CD4-positive, alpha-beta T cell (primary cell): Measurements from ENCODE around the gene EGFLAM. TPM values are rescaled to one million over a fixed set of nuclear protein-coding genes. Genes with fewer than 3 reads are reported as not detected.

Experiments
- ATAC-seq: fragments of 200-7000 bp; cut with Tn5 transposase; one replicate; pipeline ENCODE4 v1.10.0; 2022; ENCODE audit warnings: mild to moderate bottlenecking; ENCODE audit not compliant: poor library complexity
- CTCF ChIA-PET: fragments of 350-600 bp; sonication (Branson Sonifier 250); formaldehyde crosslinking; loops from one replicate; lab custom pipeline; 2021; ENCODE audit warnings: antibody characterized with exemption, inconsistent platforms; lab: Charles Lee
- POLR2A ChIA-PET: fragments of 350-600 bp; sonication (Branson Sonifier 250); formaldehyde crosslinking; loops from one replicate; lab custom pipeline; 2021; ENCODE audit warnings: antibody characterized with exemption, inconsistent platforms; lab: Charles Lee
- DNase-seq, 14 experiments: peaks; one replicate each; pipeline ENCODE4 v3.0.0-alpha.2; 2013 to 2020; ENCODE audit warnings: mixed read lengths in 2 of 14
- H3K27ac ChIP-seq, 2 donors: one replicate each; pipeline versions ENCODE4 v1.5.1 to v1.7.0; 2013; ENCODE audit warnings: low read length in 2 of 2, low read depth in 1 of 2, mild to moderate bottlenecking in 1 of 2
- H3K27me3 ChIP-seq, 2 experiments: 1 replicate in 1 of 2; 2 replicates in 1 of 2; pipeline versions ENCODE4 v1.6.1 to v1.7.0; 2013; ENCODE audit warnings: low read length in 2 of 2, control low read depth in 1 of 2, mild to moderate bottlenecking in 1 of 2, moderate library complexity in 1 of 2; ENCODE audit not compliant: insufficient read depth in 2 of 2, control insufficient read depth in 1 of 2
- H3K36me3 ChIP-seq: one replicate; pipeline ENCODE4 v1.6.1; 2013; ENCODE audit warnings: low read length, control low read depth; ENCODE audit not compliant: insufficient read depth
- H3K4me1 ChIP-seq: one replicate; pipeline ENCODE4 v1.6.1; 2013; ENCODE audit warnings: low read length, control low read depth; ENCODE audit not compliant: insufficient read depth
- H3K4me3 ChIP-seq: one replicate; pipeline ENCODE4 v1.5.1; 2013; ENCODE audit warnings: mild to moderate bottlenecking, low read length, moderate library complexity
- H3K9me3 ChIP-seq, 2 experiments: 1 replicate in 1 of 2; 2 replicates in 1 of 2; pipeline versions ENCODE4 v1.6.1 to v1.7.0; 2013; ENCODE audit warnings: low read length in 2 of 2, mild to moderate bottlenecking in 2 of 2, control low read depth in 1 of 2, moderate library complexity in 1 of 2; ENCODE audit not compliant: control insufficient read depth in 1 of 2, insufficient read depth in 1 of 2
- H3K27ac Mint-ChIP-seq: one replicate; pipeline ENCODE4 v1.8.0; 2020; ENCODE audit warnings: mixed read lengths
- H3K27me3 Mint-ChIP-seq: one replicate; pipeline ENCODE4 v1.8.0; 2021; ENCODE audit warnings: mixed read lengths
- H3K36me3 Mint-ChIP-seq: one replicate; pipeline ENCODE4 v1.8.0; 2021; ENCODE audit warnings: low read depth, mixed read lengths
- H3K4me1 Mint-ChIP-seq: one replicate; pipeline ENCODE4 v1.8.0; 2021; ENCODE audit warnings: low read depth, mixed read lengths
- H3K4me3 Mint-ChIP-seq: one replicate; pipeline ENCODE4 v1.8.0; 2020; ENCODE audit warnings: mild to moderate bottlenecking, mixed read lengths
- H3K9me3 Mint-ChIP-seq: one replicate; pipeline ENCODE4 v1.8.0; 2020; ENCODE audit warnings: mixed read lengths
- CTCF ChIP-seq: fragments of 200-600 bp; IDR thresholded peaks from one replicate; pipeline ENCODE4 v1.8.0; 2022; ENCODE audit warnings: antibody characterized with exemption, mild to moderate bottlenecking
- intact Hi-C, 2 experiments: fragments of 100-400 bp; cut with DNase I in 1 of 2; cut with micrococcal nuclease in 1 of 2; formaldehyde crosslinking; loops; one replicate each; pipeline versions ENCODE4 v1.15.1 to v1.9.0; 2023 to 2025; cut with DNase I, micrococcal nuclease
- total RNA-seq, 174 experiments: library from RNA in 2 of 174; stranded (reverse) in 2 of 174; gene quantifications; one replicate each; pipeline ENCODE4 v1.2.3 and lab custom pipeline; 2021 to 2026

EGFLAM gene
- total RNA-seq, 2 experiments from 2014 or later = not detected

GRCh38 chr5:38373743-38374142 lies 115.4 kb downstream of the EGFLAM start:
- Mint-ChIP-seq H3K36me3 (no peaks in the 10 kb centered on the region), H3K27me3 (peaks cover 48% of the 10 kb centered on the region), H3K27ac (no peak overlapping the region), H3K4me3 (no peak overlapping the region), H3K9me3 (no peaks in the 10 kb centered on the region), H3K4me1 (peaks cover 11% of the 10 kb centered on the region)
- H3K36me3 ChIP-seq = no peaks in the 10 kb centered on the region
- no peak overlapping the region for H3K27ac ChIP-seq
- no peak overlapping the region for H3K4me3 ChIP-seq
- no peak for ATAC-seq
- H3K4me1 ChIP-seq = peaks cover 7% of the 10 kb centered on the region
- no peak for DNase-seq
- TF ChIP-seq CTCF = no peak
- POLR2A ChIA-PET = no interaction called here
- intact Hi-C loops = no loop called here
- CTCF ChIA-PET = no interaction called here
- peaks cover 0 to 3% of the 10 kb centered on the region in 2 experiments for H3K27me3 ChIP-seq
- H3K9me3 ChIP-seq = no peaks in the 10 kb centered on the region

- intact Hi-C loops = no loop called here
- Mint-ChIP-seq H3K36me3 (no peaks in the 10 kb centered on the region), H3K9me3 (no peaks in the 10 kb centered on the region), H3K27ac (no peak overlapping the region), H3K4me3 (no peak overlapping the region), H3K27me3 (peaks cover 62% of the 10 kb centered on the region), H3K4me1 (peaks cover 11% of the 10 kb centered on the region)
- Histone ChIP-seq H3K9me3 (no peaks in the 10 kb centered on the region), H3K4me3 (no peak overlapping the region), H3K27ac (no peak overlapping the region), H3K27me3 (peaks cover 0 to 19% of the 10 kb centered on the region in 2 experiments), H3K4me1 (peaks cover 7% of the 10 kb centered on the region), H3K36me3 (no peaks in the 10 kb centered on the region)
- DNase-seq = no peak
- no peak for TF ChIP-seq CTCF
- ATAC-seq = no peak
- CTCF ChIA-PET = interaction anchor here (0.5 kb wide), 1 partner anchor 232 kb away, joined by 3 read pairs; no protein-coding TSS in a partner anchor
- POLR2A ChIA-PET = no interaction called here
Observed at GRCh38 chr5:38375423-38375822, 117.1 kb downstream of the EGFLAM start.

DNA sequence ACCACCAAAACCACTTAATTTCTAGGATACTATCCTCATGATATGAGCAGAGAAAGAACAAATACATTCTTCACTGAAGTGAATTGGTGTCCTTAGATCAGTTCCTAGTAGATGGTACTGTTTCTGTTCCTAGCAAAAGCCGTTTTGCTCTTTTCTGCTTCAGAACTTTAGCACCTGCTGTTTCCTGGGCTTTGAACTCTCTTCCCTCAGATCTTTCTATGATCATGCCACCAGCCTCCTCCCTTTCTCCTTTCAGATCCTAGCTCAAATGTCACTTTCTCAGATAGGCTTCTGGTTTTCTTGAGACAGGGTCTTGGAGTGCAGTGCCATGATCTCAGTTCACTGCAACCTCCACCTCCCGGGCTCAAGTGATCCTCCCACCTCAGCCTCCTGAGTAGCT lies 118.0 kb downstream of the EGFLAM start:
- ATAC-seq = no peak
- Histone ChIP-seq H3K4me3 (no peak overlapping the region), H3K36me3 (no peaks in the 10 kb centered on the region), H3K4me1 (peaks cover 7% of the 10 kb centered on the region), H3K27ac (no peak overlapping the region), H3K9me3 (no peaks in the 10 kb centered on the region), H3K27me3 (peaks cover 0 to 21% of the 10 kb centered on the region in 2 experiments)
- intact Hi-C loops = no loop called here
- Mint-ChIP-seq H3K9me3 (no peaks in the 10 kb centered on the region), H3K4me1 (peaks cover 11% of the 10 kb centered on the region), H3K27ac (no peak overlapping the region), H3K36me3 (no peaks in the 10 kb centered on the region), H3K27me3 (peaks cover 67% of the 10 kb centered on the region), H3K4me3 (peak overlapping the region; percentile 42)
- ChIA-PET CTCF (no interaction called here), POLR2A (interaction anchor here (1.3 kb wide), 1 partner anchor 9 kb away, joined by 3 read pairs; no protein-coding TSS in a partner anchor)
- peak in 3 of 14 experiments; percentile 16 to 32 (median 16) for DNase-seq
- TF ChIP-seq CTCF = no peak
